ENCODE data around the gene OPN4. TPM values are rescaled to one million over a fixed set of nuclear protein-coding genes. Genes with fewer than 3 reads are reported as not detected.

OPN4 gene
- total RNA-seq, 4 donors from 2014 or later, result 1.1 TPM; not detected in 3

DNA sequence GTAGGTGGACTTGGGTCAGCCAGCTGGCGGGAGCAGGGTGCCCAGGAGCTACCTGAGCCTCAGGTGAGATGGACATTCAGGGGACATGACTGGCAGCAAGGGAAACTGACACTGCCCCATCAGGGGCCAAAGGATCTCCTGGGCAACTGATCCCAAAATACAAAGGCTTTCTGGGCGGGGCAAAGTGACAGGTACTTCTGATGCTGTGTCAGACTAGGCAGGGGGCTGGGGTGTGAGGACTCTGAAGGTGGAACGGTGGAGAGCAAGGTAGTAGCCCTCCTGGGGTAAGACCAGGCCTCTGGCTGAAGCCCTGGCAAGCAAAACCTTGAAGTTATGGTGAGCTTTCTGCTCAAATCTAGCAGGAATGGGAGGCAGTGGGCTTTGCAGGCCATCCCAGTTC lies 4.4 kb downstream of the OPN4 start:
- DNase-seq (ENCODE audit: low spot score) (no peak), ATAC-seq (ENCODE audit: low FRiP score) (no peak)
- no peak for TF ChIP-seq CTCF (IDR thresholded peaks at IDR 0.05)

- TF ChIP-seq CTCF (IDR thresholded peaks at IDR 0.05), result no peak
- ATAC-seq (ENCODE audit: low FRiP score) (no peak), DNase-seq (ENCODE audit: low spot score) (no peak)
These were observed 4.9 kb downstream of the OPN4 start for GRCh38 chr10:86659161-86659691.

GRCh38 chr10:86659721-86660453 lies 5.5 kb downstream of the OPN4 start:
- ATAC-seq (ENCODE audit: low FRiP score) (no peak), DNase-seq (ENCODE audit: low spot score) (no peak)
- TF ChIP-seq CTCF (IDR thresholded peaks at IDR 0.05), result no peak

DNA sequence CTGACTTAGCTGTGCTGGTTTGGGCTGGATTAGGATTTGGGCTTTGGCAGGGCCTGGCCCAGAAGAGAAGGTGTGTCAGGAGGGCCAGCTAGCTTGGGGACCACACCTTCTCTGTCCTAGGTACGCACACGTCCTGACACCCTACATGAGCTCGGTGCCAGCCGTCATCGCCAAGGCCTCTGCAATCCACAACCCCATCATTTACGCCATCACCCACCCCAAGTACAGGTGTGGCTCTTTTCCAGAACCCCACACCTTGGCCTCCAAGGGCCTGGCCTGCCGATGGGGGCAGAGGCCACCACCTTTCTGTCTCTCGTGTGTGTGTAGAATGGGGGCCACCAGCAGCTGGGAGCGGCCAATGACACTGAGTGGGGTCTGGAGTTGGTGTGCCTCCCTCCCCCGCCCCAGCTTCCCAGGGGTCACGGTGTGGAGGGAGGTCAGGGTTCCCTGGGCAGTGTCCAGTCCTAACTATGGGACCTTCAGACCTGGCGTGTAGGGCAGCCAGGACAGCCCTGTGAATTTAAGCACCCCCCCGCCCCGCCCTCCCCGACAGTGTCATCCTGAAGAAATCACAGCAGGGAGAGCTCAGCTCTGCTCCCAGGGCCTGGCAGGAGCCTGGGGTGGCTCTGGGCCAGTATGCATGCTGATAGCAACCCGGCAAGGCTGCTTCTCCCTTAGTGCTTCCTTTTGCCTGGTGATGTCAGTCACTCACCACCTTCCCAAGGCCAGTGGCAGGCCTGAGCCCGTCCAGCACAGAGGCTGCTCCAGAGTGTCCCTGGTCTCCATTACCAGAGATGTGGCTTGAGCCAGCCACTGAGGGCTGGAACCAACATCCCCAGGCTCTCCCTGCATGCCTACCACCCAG lies 7.0 kb downstream of the OPN4 start:
- TF ChIP-seq CTCF (IDR thresholded peaks at IDR 0.05), result no peak
- DNase-seq (ENCODE audit: low spot score) (no peak), ATAC-seq (ENCODE audit: low FRiP score) (no peak)

DNA sequence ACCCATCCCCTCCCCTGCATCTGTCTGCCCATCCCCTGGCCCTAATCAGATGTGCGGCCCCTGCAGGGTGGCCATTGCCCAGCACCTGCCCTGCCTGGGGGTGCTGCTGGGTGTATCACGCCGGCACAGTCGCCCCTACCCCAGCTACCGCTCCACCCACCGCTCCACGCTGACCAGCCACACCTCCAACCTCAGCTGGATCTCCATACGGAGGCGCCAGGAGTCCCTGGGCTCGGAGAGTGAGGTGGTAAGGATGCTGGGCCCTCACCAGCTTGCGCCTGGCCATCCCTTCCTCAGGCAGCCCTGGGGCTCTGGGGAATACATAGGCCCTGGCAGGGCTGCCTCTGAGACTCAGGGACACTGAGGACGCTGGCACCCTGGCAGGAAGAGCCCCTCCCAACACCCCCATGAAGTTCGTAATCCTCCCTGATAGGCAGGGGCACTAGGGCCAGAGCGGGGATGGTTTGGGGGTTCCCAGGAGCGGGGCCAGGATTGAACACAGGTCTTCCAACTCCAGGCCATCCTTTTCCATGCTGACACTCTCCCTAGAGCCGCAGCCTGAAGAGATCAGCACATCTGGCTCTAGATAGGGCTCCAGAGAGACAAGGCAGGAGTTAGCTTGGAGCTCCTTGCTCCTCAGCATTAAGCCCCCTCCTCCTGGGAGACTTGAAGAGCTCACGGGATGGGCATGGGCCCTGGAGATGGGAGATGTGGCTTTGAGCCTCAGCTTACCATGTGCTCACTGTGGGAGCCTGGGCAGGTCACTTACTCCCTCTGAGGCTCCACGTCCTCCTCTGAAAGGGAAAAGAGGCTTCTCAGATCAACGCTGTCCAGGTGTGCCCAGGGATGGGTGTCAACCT lies 8.1 kb downstream of the OPN4 start:
- no peak for TF ChIP-seq CTCF (IDR thresholded peaks at IDR 0.05)
- ATAC-seq (ENCODE audit: low FRiP score) (no peak), DNase-seq (ENCODE audit: low spot score) (no peak)

GRCh38 chr10:86663046-86663345 lies 8.6 kb downstream of the OPN4 start:
- DNase-seq (ENCODE audit: low spot score), result no peak
- no peak for TF ChIP-seq CTCF (IDR thresholded peaks at IDR 0.05)

More at GRCh38 chr10:86663046-86663345, 8.6 kb downstream of the OPN4 start:
- no peak for ATAC-seq (ENCODE audit: low FRiP score)

Measured in omental fat pad (tissue), 4 donors.